BE2C (cell line): ENCODE measurements around the gene SPACA7.

ENCODE experiments used
- DNase-seq: peaks from one replicate; pipeline ENCODE4 v3.0.0-alpha.2; 2020
- H3K27me3 ChIP-seq: fragments of 250-450 bp; sonication (Bioruptor Pico); 2 replicates; pipeline ENCODE4 v1.5.1; 2020; ENCODE audit warnings: mild to moderate bottlenecking
- H3K36me3 ChIP-seq: fragments of 250-450 bp; sonication (Bioruptor Pico); 2 replicates; pipeline ENCODE4 v1.5.1; 2020; ENCODE audit warnings: mild to moderate bottlenecking
- H3K4me1 ChIP-seq: fragments of 250-450 bp; sonication (Bioruptor Pico); 2 replicates; pipeline ENCODE4 v1.5.1; 2020
- H3K4me3 ChIP-seq: 2 replicates; pipeline ENCODE4 v1.5.1; 2011; ENCODE audit warnings: low read depth, low read length
- H3K9me3 ChIP-seq: fragments of 250-450 bp; sonication (Bioruptor Pico); 2 replicates; pipeline ENCODE4 v1.5.1; 2020
- TF ChIP-seq, protein P1 (sequence below): IDR thresholded peaks from 2 replicates; pipeline ENCODE4 v1.5.1; 2012; ENCODE audit warnings: mild to moderate bottlenecking, low read depth, low read length

Gene SPACA7

DNA sequence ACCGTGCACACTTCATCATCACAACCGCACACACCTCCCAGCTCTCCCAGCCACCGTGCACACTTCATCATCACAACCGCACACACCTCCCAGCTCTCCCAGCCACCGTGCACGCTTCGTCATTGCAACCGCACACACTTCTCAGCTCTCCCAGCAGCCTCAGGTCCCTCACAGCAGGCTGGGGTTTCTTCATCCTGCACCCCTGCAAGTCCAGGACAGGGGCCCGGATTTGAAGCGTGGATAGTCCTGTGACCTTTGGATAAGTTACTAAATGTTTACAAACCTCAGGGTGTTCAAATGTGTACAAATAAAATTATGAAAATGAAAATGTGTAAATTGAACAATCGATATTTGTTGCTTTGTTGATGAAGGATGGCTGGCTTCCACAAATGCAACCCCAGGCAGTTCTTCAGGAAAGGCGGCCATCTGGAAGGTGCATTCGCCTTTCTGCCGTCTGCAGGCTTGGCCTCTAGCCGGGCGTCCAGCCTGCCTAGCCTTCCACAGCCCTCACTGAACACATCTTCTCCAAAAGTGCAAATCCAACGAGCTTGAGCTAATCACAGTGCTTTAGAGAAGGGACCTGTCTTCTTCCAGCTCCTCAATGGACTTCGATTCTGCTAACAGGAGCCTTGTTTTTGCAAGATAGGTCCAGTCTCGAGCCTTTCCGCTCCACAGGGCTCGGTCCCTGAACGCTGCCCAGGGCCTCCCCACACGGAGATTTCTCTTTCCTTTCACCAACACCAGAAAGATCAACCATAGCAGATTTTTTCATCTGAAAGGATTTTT is 74.2 kb downstream of the SPACA7 start:
- H3K4me3 ChIP-seq, result no peak overlapping the region
- TF ChIP-seq, protein P1, sequence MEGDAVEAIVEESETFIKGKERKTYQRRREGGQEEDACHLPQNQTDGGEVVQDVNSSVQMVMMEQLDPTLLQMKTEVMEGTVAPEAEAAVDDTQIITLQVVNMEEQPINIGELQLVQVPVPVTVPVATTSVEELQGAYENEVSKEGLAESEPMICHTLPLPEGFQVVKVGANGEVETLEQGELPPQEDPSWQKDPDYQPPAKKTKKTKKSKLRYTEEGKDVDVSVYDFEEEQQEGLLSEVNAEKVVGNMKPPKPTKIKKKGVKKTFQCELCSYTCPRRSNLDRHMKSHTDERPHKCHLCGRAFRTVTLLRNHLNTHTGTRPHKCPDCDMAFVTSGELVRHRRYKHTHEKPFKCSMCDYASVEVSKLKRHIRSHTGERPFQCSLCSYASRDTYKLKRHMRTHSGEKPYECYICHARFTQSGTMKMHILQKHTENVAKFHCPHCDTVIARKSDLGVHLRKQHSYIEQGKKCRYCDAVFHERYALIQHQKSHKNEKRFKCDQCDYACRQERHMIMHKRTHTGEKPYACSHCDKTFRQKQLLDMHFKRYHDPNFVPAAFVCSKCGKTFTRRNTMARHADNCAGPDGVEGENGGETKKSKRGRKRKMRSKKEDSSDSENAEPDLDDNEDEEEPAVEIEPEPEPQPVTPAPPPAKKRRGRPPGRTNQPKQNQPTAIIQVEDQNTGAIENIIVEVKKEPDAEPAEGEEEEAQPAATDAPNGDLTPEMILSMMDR, result no peak
- no peaks in the 10 kb centered on the region for H3K9me3 ChIP-seq
- DNase-seq, result no peak
- H3K36me3 ChIP-seq, result no peaks in the 10 kb centered on the region
- no peaks in the 10 kb centered on the region for H3K4me1 ChIP-seq
- H3K27me3 ChIP-seq, result peaks cover 28% of the 10 kb centered on the region

DNA sequence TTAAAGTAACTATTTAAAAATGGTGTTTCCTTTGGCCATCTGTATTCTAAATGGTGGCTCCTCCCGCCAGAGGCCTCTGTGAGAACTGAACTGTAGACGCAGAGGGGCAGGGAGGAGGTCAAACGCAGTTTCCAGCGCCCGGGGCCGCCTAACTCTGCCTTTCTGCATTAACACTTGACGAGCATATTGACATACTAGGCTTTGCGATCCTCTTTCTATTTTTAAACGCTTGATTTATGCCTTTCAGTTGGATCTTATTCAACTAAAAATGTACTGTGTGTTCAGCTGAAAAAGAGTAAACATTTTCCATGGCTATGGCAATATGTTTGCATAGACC is 74.7 kb downstream of the SPACA7 start:
- DNase-seq, result no peak
- Histone ChIP-seq H3K9me3 (no peaks in the 10 kb centered on the region), H3K4me3 (no peak overlapping the region), H3K36me3 (no peaks in the 10 kb centered on the region), H3K27me3 (peaks cover 22% of the 10 kb centered on the region), H3K4me1 (no peaks in the 10 kb centered on the region)
- TF ChIP-seq, protein P1, result no peak

DNA sequence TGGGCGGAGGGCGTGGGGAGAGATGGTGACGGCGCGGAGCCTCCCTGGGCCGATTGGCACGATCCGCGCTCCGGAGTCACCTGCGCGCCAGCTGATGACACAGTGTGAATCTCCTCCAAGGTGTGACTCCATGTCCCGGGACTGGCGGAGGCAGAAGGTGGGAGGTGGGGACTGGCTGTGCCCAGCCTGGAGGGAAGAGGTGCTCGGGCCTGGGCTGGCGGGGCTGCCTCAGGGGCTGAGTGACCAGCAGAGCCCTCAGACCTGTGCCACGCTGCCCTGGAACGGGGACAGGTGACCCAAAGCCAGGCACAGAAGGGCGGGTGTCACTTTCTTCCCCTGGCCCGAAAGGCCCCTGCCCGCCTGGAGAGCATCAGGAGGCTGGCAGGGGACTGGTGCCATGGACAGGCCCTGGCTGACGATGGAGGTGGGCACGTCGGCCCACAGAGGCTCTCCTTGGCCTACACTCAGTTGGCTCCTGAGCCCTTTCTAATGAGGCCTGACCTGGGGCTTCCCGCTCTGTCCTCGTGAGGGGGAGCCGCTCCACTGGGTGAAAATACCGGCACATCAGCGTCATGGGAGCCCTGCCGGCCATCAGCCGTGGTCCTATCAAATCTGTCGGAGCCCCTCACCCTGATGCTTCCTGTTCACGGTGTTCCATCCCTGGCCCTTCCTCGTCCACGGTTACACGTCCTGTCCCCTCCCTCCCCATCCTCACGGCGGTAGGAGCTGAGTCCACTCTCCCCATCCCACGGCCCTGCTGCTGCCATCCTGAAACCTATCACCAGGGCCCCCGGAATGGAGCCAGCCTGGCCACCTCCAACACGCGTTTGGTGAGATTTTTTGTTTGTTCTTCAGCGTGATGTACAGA is 75.6 kb downstream of the SPACA7 start:
- no peak for DNase-seq
- Histone ChIP-seq H3K9me3 (no peaks in the 10 kb centered on the region), H3K36me3 (no peaks in the 10 kb centered on the region), H3K4me1 (no peaks in the 10 kb centered on the region), H3K4me3 (no peak overlapping the region), H3K27me3 (peaks cover 13% of the 10 kb centered on the region)
- TF ChIP-seq, protein P1, result no peak

DNA sequence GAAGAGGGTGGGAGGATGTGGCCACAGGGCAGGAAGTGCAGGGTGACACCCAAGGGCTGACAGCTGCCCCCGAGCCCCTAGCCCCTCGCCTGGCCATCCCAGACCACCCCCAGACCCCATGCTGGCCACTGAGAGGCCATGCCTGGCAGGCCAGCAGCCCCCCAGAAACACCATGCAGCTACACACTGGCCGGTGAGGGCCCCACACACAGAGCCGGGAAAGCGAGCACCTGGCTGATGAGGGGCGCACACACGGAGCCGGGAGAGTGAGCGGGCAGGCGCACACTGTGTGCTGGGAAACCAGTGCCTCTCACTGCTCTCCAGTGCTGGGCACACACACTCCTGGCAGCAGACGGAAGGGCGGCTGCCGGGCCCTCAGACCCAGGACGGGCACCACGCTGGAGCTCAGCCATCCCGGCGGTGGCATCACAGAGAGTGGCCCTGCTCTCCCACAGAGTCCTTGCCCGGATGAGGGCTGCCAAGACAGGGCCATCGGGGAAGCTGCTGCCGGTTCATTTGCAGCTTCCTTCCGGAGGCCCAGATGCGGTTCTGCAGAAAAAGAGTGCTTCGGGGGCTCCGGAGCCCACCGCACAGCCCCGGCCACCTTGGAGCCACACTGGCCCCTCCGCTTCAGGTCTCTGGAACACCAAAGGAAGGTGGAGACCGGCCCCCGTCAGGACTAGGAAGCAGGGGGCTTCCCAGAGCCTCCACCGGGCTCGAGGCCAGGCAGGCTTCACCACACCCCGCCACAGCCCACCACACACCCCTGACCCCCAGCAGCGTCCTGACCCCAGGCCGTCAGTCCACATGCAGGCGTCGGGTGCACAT is 76.4 kb downstream of the SPACA7 start:
- Histone ChIP-seq H3K36me3 (no peaks in the 10 kb centered on the region), H3K27me3 (peaks cover 6% of the 10 kb centered on the region), H3K4me3 (no peak overlapping the region), H3K4me1 (no peaks in the 10 kb centered on the region), H3K9me3 (no peaks in the 10 kb centered on the region)
- no peak for DNase-seq
- TF ChIP-seq, protein P1, result no peak

DNA sequence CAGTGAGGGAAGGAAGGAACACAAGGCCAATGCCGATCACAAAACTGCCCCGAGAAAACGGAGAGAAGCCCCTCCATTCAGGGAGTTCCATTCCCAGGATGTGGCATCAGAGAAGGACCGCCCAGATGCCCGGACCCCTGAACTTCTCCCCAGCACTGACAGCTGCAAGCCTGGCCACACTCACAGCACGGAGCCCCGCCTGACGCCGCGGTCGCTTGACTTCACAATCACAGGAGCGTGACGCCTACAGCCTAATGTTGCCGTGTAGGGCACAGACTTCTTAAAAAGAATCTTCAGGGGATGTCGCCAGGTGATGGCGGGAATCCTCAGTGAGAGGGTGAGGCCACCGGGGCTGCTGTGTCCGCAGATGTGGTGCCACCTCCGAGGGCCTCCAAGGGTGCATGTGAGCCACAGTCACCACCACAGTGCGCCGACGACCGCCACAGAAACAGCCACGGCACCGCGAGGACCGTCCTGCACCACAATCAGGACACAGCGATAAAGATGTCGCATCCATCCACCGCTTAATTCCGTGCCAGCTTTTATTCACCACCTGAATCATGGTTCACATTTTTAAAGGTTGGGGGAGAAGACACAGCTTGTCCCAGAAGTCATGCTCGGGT is 77.2 kb downstream of the SPACA7 start:
- Histone ChIP-seq H3K9me3 (no peaks in the 10 kb centered on the region), H3K27me3 (peaks cover 6% of the 10 kb centered on the region), H3K4me3 (no peak overlapping the region), H3K4me1 (no peaks in the 10 kb centered on the region), H3K36me3 (no peaks in the 10 kb centered on the region)
- TF ChIP-seq, protein P1, result no peak
- no peak for DNase-seq
